Esophagus squamous epithelium (tissue), 5 donors: Measurements from ENCODE around the gene POMT2. TPM values are rescaled to one million over a fixed set of nuclear protein-coding genes. Genes with fewer than 3 reads are reported as not detected.

ENCODE experiments used
- DNase-seq: peaks from one replicate; lab custom pipeline; 2025; lab: John Stamatoyannopoulos, UW
- H3K27ac ChIP-seq, 4 donors: fragments of 200-600 bp; sonication (generic); one replicate each; pipeline ENCODE4 v1.5.1; 2016 to 2019; ENCODE audit warnings: mild to moderate bottlenecking in 1 of 4
- H3K27me3 ChIP-seq, 4 donors: fragments of 200-600 bp; sonication (generic); 1 replicate in 3 of 4; 2 replicates in 1 of 4; pipeline versions ENCODE4 v1.5.1 to v1.6.0; 2017 to 2021; ENCODE audit warnings: antibody characterized with exemption in 1 of 4
- H3K36me3 ChIP-seq, 3 donors: fragments of 200-600 bp; sonication (generic); one replicate each; pipeline ENCODE4 v1.5.1; 2016 to 2019
- H3K4me1 ChIP-seq, 3 donors: fragments of 200-600 bp; sonication (generic); one replicate each; pipeline ENCODE4 v1.5.1; 2017 to 2019
- H3K4me3 ChIP-seq, 4 donors: fragments of 200-600 bp; sonication (generic); 1 replicate in 3 of 4; 2 replicates in 1 of 4; pipeline ENCODE4 v1.5.1; 2016 to 2019; ENCODE audit warnings: mild to moderate bottlenecking in 2 of 4, moderate library complexity in 1 of 4
- H3K9me3 ChIP-seq, 3 donors: fragments of 200-600 bp; sonication (generic); one replicate each; pipeline ENCODE4 v1.5.1; 2016 to 2019
- POLR2A ChIP-seq, 4 donors: fragments of 450-650 bp; IDR thresholded peaks; one replicate each; pipeline ENCODE4 v1.6.1; 2017; ENCODE audit warnings: antibody characterized with exemption in 4 of 4, mild to moderate bottlenecking in 4 of 4, moderate library complexity in 3 of 4
- WGBS, 2 donors: methylation state at CpG; one replicate each; pipeline ENCODE4 v1.1.5; 2018; 5-methylcytosine and 5-hydroxymethylcytosine counted together
- intact Hi-C: fragments of 100-400 bp; cut with DNase I; formaldehyde crosslinking; loops from one replicate; pipeline ENCODE4 v1.15.0; 2022
- total RNA-seq, 4 donors: library from RNA; depleted of rRNA; stranded (reverse); fragments of >200 nt; gene quantifications; one replicate each; pipeline ENCODE4 v1.1.0, GENCODE V29; 2016
- TF ChIP-seq, protein P1 (sequence below), 6 experiments: fragments of 450-650 bp in 4 of 6; fragments of 200-600 bp in 2 of 6; sonication (generic) in 2 of 6; IDR thresholded peaks; one replicate each; pipeline ENCODE4 v1.5.1; 2016 to 2019; ENCODE audit warnings: antibody characterized with exemption in 6 of 6, mild to moderate bottlenecking in 4 of 6, moderate library complexity in 4 of 6
- donor health status: DM: yes; HTN: yes; CAD: no.

POMT2 gene
- total RNA-seq, 4 donors from 2014 or later: 7.3 to 16.0 (median 8.4) TPM

DNA sequence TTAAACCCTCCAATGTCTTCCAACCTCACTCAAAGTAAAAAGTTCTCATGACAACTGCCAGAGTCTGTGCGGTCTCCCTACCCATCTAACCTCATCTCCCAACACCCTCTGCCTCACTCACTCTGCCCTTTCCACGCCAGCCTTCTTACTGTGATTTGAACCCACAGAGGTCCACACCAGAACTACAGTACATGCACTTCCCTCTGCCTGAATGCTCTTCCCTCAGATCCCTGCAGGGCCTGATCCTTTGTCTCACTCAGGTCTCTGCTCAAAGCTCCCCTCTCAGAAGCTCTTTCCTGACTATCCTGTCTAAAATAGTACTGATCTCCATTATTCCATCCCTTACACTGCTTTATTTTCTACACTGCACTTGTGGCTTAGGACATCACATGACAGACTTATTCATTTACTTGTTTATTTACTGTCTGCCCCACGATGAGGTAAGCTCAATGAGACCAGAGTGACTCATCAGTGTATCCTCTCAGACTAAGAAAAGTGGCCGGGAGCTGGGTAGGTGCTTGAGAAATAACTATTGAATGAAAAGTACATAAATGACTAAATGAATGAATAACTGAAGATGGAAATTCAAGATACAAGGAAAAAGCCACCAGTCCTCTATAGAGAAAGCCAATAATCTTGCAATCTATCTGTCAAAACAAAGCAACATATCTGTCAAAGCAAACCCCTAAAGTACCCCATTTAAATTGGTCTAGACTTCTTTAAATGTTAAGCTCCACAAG, 17.1 kb downstream of the POMT2 start:
- no peaks in the 10 kb centered on the region for H3K9me3 ChIP-seq
- H3K4me3 ChIP-seq: no peak overlapping the region
- peak overlapping the region in 2 of 4 donors; percentile 10 to 30 for H3K27ac ChIP-seq
- H3K4me1 ChIP-seq: peaks cover 0 to 37% (median 14%) of the 10 kb centered on the region in 3 donors
- H3K36me3 ChIP-seq: peaks cover 0 to 50% (median 7%) of the 10 kb centered on the region in 3 donors
- no peak for TF ChIP-seq POLR2A (IDR thresholded peaks at IDR 0.05)
- TF ChIP-seq, protein P1, sequence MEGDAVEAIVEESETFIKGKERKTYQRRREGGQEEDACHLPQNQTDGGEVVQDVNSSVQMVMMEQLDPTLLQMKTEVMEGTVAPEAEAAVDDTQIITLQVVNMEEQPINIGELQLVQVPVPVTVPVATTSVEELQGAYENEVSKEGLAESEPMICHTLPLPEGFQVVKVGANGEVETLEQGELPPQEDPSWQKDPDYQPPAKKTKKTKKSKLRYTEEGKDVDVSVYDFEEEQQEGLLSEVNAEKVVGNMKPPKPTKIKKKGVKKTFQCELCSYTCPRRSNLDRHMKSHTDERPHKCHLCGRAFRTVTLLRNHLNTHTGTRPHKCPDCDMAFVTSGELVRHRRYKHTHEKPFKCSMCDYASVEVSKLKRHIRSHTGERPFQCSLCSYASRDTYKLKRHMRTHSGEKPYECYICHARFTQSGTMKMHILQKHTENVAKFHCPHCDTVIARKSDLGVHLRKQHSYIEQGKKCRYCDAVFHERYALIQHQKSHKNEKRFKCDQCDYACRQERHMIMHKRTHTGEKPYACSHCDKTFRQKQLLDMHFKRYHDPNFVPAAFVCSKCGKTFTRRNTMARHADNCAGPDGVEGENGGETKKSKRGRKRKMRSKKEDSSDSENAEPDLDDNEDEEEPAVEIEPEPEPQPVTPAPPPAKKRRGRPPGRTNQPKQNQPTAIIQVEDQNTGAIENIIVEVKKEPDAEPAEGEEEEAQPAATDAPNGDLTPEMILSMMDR (IDR thresholded peaks at IDR 0.05): no peak
- no peaks in the 10 kb centered on the region for H3K27me3 ChIP-seq
- DNase-seq: no peak
- WGBS, 2 donors: 41 to 44% methylated on average over 4 of the region's 4 CpGs
- intact Hi-C loops: no loop called here

DNA sequence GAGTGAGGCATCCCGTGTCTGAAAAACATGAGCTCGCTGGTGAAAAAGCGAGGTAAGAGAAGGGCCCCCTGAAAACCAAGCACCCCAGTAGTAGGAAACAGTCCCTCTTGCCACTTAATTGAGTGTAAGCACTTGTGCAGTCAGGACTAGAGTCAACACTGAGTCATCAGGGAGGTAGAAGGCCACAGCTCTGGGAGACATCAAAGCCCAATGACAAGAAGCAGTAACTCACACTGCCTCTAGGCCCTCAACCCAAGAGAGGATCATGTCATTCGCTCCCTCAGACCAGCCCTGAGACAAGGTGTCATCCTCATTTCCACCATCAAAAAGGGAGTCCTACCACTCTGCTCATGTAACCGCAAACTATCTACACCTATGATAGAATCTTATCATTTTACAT, 17.8 kb downstream of the POMT2 start:
- no peak overlapping the region for H3K27ac ChIP-seq
- no peak overlapping the region for H3K4me3 ChIP-seq
- no peaks in the 10 kb centered on the region for H3K9me3 ChIP-seq
- intact Hi-C loops: no loop called here
- H3K36me3 ChIP-seq: peaks cover 0 to 56% (median 10%) of the 10 kb centered on the region in 3 donors
- 71 to 87% methylated on average over 5 of the region's 5 CpGs for WGBS, 2 donors
- no peak for DNase-seq
- H3K27me3 ChIP-seq: no peaks in the 10 kb centered on the region
- no peak for TF ChIP-seq POLR2A (IDR thresholded peaks at IDR 0.05)
- TF ChIP-seq, protein P1 (IDR thresholded peaks at IDR 0.05): peak in 1 of 6 experiments; percentile 14
- peaks cover 0 to 33% (median 14%) of the 10 kb centered on the region in 3 donors for H3K4me1 ChIP-seq

DNA sequence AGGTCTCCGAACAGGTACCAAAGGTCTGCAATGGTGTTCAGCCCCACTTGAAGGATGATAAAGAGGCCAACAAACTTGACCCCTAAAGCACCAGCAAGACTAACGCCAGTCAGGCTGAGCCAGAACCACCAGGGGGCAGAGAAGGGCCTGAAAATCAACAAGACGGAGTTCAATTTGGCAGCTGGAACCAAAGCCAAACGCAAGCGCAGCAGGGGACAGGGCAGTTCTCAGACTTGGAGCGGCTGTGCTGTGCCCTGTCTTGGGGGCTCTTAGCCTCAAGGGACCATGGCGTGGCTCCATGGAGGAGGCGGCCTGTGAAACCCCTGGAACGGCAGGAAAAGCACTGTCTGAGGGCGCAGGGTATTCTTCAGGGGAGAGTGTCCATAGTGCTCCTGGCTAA, 19.6 kb downstream of the POMT2 start:
- H3K4me3 ChIP-seq: no peak overlapping the region
- peaks cover 0 to 16% (median 5%) of the 10 kb centered on the region in 3 donors for H3K4me1 ChIP-seq
- peaks cover 0 to 75% (median 17%) of the 10 kb centered on the region in 3 donors for H3K36me3 ChIP-seq
- no peaks in the 10 kb centered on the region for H3K9me3 ChIP-seq
- H3K27ac ChIP-seq: no peak overlapping the region
- TF ChIP-seq POLR2A (IDR thresholded peaks at IDR 0.05): no peak
- TF ChIP-seq, protein P1 (IDR thresholded peaks at IDR 0.05): peak; percentile 35 to 73 (median 57)
- H3K27me3 ChIP-seq: no peaks in the 10 kb centered on the region
- DNase-seq: no peak
- intact Hi-C loops: no loop called here
- WGBS, 2 donors: 41 to 43% methylated on average over 8 to 10 of the region's 10 CpGs

DNA sequence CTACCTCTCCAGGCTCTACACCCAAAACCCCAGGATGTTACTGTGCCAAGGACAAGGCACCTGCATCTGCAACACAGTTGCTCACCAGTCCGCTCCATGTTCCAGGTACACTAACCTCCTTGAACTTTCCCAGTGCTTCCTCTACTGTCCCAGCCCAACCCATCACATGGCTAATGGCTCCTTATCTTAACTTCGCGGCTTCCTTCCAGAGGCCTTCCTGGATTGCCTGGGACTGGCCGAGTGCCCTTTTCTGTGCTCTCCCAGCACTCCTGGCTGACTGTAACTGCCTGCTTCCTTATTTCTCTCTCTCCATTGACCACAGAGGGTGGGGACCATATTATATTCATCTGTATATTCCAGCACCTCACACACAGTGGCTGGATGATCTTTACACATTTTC, 20.9 kb downstream of the POMT2 start:
- Histone ChIP-seq H3K27ac (no peak overlapping the region), H3K4me1 (peaks cover 0 to 16% (median 5%) of the 10 kb centered on the region in 3 donors), H3K9me3 (no peaks in the 10 kb centered on the region), H3K4me3 (no peak overlapping the region), H3K36me3 (peaks cover 0 to 70% (median 21%) of the 10 kb centered on the region in 3 donors), H3K27me3 (no peaks in the 10 kb centered on the region)
- no peak for TF ChIP-seq POLR2A (IDR thresholded peaks at IDR 0.05)
- TF ChIP-seq, protein P1 (IDR thresholded peaks at IDR 0.05): no peak
- no peak for DNase-seq
- intact Hi-C loops: no loop called here
- 85% methylated on average over 4 of the region's 4 CpGs for WGBS, 2 donors

DNA sequence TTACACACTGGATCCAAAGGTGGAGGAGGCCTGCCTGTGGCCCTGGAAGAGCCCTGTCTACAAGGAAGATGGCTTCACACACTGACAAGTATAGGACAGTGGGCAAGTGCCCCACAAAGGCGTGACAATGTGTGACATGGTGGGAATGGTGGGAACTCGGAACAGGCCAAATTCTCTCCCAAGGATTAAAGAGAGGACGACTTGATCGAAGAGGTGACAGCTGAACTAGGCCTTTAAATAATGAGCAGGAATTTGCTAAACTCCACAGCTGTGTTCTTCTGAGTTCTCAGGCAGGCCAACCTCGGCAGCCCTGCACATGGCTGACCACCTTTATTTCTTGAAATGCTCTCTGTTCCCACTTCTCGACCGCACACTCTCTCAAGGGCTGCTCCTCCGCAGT, 23.8 kb downstream of the POMT2 start:
- DNase-seq: no peak
- H3K9me3 ChIP-seq: no peaks in the 10 kb centered on the region
- peaks cover 0 to 71% (median 14%) of the 10 kb centered on the region in 3 donors for H3K36me3 ChIP-seq
- no peak overlapping the region for H3K27ac ChIP-seq
- WGBS, 2 donors: 85 to 92% methylated on average over 8 of the region's 8 CpGs
- intact Hi-C loops: no loop called here
- no peaks in the 10 kb centered on the region for H3K27me3 ChIP-seq
- H3K4me3 ChIP-seq: no peak overlapping the region
- TF ChIP-seq POLR2A (IDR thresholded peaks at IDR 0.05): no peak
- TF ChIP-seq, protein P1 (IDR thresholded peaks at IDR 0.05): no peak
- H3K4me1 ChIP-seq: peaks cover 0 to 5% (median 0%) of the 10 kb centered on the region in 3 donors
